H1 (cell line): ENCODE data around the gene DOCK9. TPM values are rescaled to one million over a fixed set of nuclear protein-coding genes. Genes with fewer than 3 reads are reported as not detected.

Experiments
- CTCF ChIA-PET: fragments of 300-600 bp; sonication (Branson Sonifier 250); formaldehyde crosslinking; loops from one replicate; lab custom pipeline; 2021; ENCODE audit not compliant: partially characterized antibody; lab: Charles Lee
- POLR2A ChIA-PET: fragments of 300-600 bp; sonication (Branson Sonifier 250); formaldehyde crosslinking; loops from one replicate; lab custom pipeline; 2021; ENCODE audit warnings: inconsistent platforms; ENCODE audit not compliant: partially characterized antibody; lab: Charles Lee
- DNase-seq, 2 experiments: peaks; one replicate each; pipeline versions ENCODE4 v3.0.0 to v3.0.0-alpha.2; 2010 to 2022; ENCODE audit warnings: low spot score in 2 of 2, low read depth in 1 of 2, mixed read lengths in 1 of 2
- FAIRE-seq: peaks from 2 replicates; lab custom pipeline; 2011; peaks lifted over from hg19 to GRCh38; lab: Jason Lieb, UNC
- H2AFZ ChIP-seq: 2 replicates; pipeline ENCODE4 v1.8.1; 2012; ENCODE audit warnings: low read length, inconsistent platforms
- H2AK5ac ChIP-seq: 2 replicates; pipeline ENCODE4 v1.6.1; 2013; ENCODE audit warnings: low read depth, low read length
- H2BK120ac ChIP-seq: replicated peaks from 2 replicates; pipeline ENCODE3; 2013; ENCODE audit warnings: low read depth, low read length, inconsistent platforms
- H2BK12ac ChIP-seq: 2 replicates; pipeline ENCODE4 v1.6.1; 2013; ENCODE audit warnings: low read depth, low read length
- H2BK15ac ChIP-seq: 2 replicates; pipeline ENCODE4 v1.6.1; 2013; ENCODE audit warnings: low read length
- H2BK20ac ChIP-seq: 2 replicates; pipeline ENCODE4 v1.6.1; 2013; ENCODE audit warnings: low read length
- H2BK5ac ChIP-seq: 2 replicates; pipeline ENCODE4 v1.6.1; 2013; ENCODE audit warnings: low read depth, low read length
- H3K14ac ChIP-seq: 2 replicates; pipeline ENCODE4 v1.6.1; 2013; ENCODE audit warnings: inconsistent platforms; ENCODE audit not compliant: insufficient read length
- H3K18ac ChIP-seq: 2 replicates; pipeline ENCODE4 v1.6.1; 2013; ENCODE audit warnings: low read length; ENCODE audit errors: extremely low read depth
- H3K23ac ChIP-seq: 2 replicates; pipeline ENCODE4 v1.6.1; 2013; ENCODE audit warnings: inconsistent platforms; ENCODE audit not compliant: insufficient read length
- H3K23me2 ChIP-seq: 2 replicates; pipeline ENCODE4 v1.6.1; 2013; ENCODE audit warnings: low read depth, low read length
- H3K27ac ChIP-seq: 2 replicates; pipeline ENCODE4 v1.6.1; 2011; ENCODE audit warnings: low read depth, low read length, inconsistent platforms
- H3K27me3 ChIP-seq, 4 experiments: replicated peaks in 1 of 4; 1 replicate in 1 of 4; 2 replicates in 3 of 4; pipeline versions ENCODE4 v1.6.1 to v1.8.1; 2011 to 2013; ENCODE audit warnings: low read length in 3 of 4, mild to moderate bottlenecking in 3 of 4, inconsistent platforms in 2 of 4, mixed read lengths in 2 of 4, moderate library complexity in 1 of 4; ENCODE audit not compliant: control insufficient read depth in 3 of 4, insufficient read depth in 3 of 4; ENCODE audit errors: extremely low read depth in 1 of 4
- H3K36me3 ChIP-seq, 4 experiments: 2 replicates each; pipeline versions ENCODE4 v1.6.1 to v1.8.1; 2011 to 2013; ENCODE audit warnings: mild to moderate bottlenecking in 4 of 4, low read length in 3 of 4, moderate library complexity in 2 of 4, control low read depth in 1 of 4, inconsistent platforms in 1 of 4; ENCODE audit not compliant: insufficient read depth in 4 of 4, control insufficient read depth in 2 of 4
- H3K4ac ChIP-seq: replicated peaks from 2 replicates; pipeline ENCODE3; 2013; ENCODE audit warnings: low read length, low read depth, mixed read lengths, inconsistent platforms; ENCODE audit not compliant: insufficient read length
- H3K4me1 ChIP-seq, 4 experiments: replicated peaks in 1 of 4; 1 replicate in 1 of 4; 2 replicates in 3 of 4; pipeline versions ENCODE4 v1.6.1 to v1.8.1; 2011 to 2013; ENCODE audit warnings: low read length in 3 of 4, inconsistent platforms in 2 of 4, mixed read lengths in 1 of 4; ENCODE audit not compliant: insufficient read depth in 4 of 4, control insufficient read depth in 3 of 4
- H3K4me2 ChIP-seq, 2 experiments: 2 replicates each; pipeline versions ENCODE4 v1.6.1 to v1.8.1; 2011 to 2013; ENCODE audit warnings: low read depth in 2 of 2, low read length in 2 of 2, control low read depth in 1 of 2, inconsistent platforms in 1 of 2, mild to moderate bottlenecking in 1 of 2; ENCODE audit not compliant: insufficient read depth in 1 of 2
- H3K4me3 ChIP-seq, 4 experiments: fragments of 200-600, 300-600 bp in 1 of 4; sonication (generic), shearing (Covaris generic), sonication (Bioruptor Twin) in 1 of 4; 2 replicates each; pipeline versions ENCODE4 v1.5.1 to v1.8.1; 2011 to 2016; ENCODE audit warnings: low read length in 4 of 4, low read depth in 3 of 4, control low read depth in 2 of 4, inconsistent platforms in 2 of 4, mild to moderate bottlenecking in 2 of 4, mixed read lengths in 1 of 4, moderate library complexity in 1 of 4; ENCODE audit not compliant: insufficient read depth in 2 of 4; ENCODE audit errors: extremely low read depth in 1 of 4
- H3K56ac ChIP-seq: replicated peaks from 2 replicates; pipeline ENCODE3; 2013; ENCODE audit warnings: low read depth, mild to moderate bottlenecking, mixed read lengths, low read length, inconsistent platforms; ENCODE audit not compliant: insufficient read length
- H3K79me1 ChIP-seq: 2 replicates; pipeline ENCODE4 v1.6.1; 2013; ENCODE audit warnings: low read depth, low read length, control low read depth
- H3K79me2 ChIP-seq, 2 experiments: 2 replicates each; pipeline versions ENCODE4 v1.6.1 to v1.8.1; 2012 to 2013; ENCODE audit warnings: low read length in 2 of 2, mild to moderate bottlenecking in 2 of 2, inconsistent platforms in 1 of 2; ENCODE audit not compliant: insufficient read depth in 2 of 2, control insufficient read depth in 1 of 2
- H3K9ac ChIP-seq, 4 experiments: replicated peaks in 1 of 4; 1 replicate in 1 of 4; 2 replicates in 3 of 4; pipeline versions ENCODE4 v1.6.1 to v1.8.1; 2011 to 2013; ENCODE audit warnings: low read depth in 3 of 4, low read length in 3 of 4, control low read depth in 2 of 4, mild to moderate bottlenecking in 2 of 4, moderate library complexity in 2 of 4, inconsistent platforms in 1 of 4; ENCODE audit errors: extremely low read depth in 1 of 4
- H3K9me3 ChIP-seq, 2 experiments: 2 replicates each; pipeline versions ENCODE4 v1.6.1 to v1.8.1; 2012 to 2013; ENCODE audit warnings: mild to moderate bottlenecking in 2 of 2, moderate library complexity in 2 of 2, control low read depth in 1 of 2, inconsistent platforms in 1 of 2, low read depth in 1 of 2, low read length in 1 of 2, mixed read lengths in 1 of 2; ENCODE audit not compliant: insufficient read depth in 2 of 2
- H4K20me1 ChIP-seq, 2 experiments: replicated peaks in 1 of 2; 2 replicates each; pipeline versions ENCODE3 to v1.8.1; 2011 to 2013; ENCODE audit warnings: inconsistent platforms in 2 of 2, low read length in 2 of 2, mild to moderate bottlenecking in 1 of 2; ENCODE audit not compliant: insufficient read depth in 2 of 2, control insufficient read depth in 1 of 2
- H4K5ac ChIP-seq: 2 replicates; pipeline ENCODE4 v1.6.1; 2013; ENCODE audit warnings: low read length, low read depth, mixed read lengths, inconsistent platforms; ENCODE audit not compliant: insufficient read length
- H4K8ac ChIP-seq: 2 replicates; pipeline ENCODE4 v1.8.0; 2013; ENCODE audit warnings: mild to moderate bottlenecking, moderate library complexity, low read length, inconsistent platforms; ENCODE audit not compliant: insufficient read depth; ENCODE audit errors: extremely low read depth
- H4K91ac ChIP-seq: replicated peaks from 2 replicates; pipeline ENCODE3; 2013; ENCODE audit warnings: low read length, mixed read lengths, inconsistent platforms; ENCODE audit not compliant: insufficient read length
- BCL11A ChIP-seq, 2 experiments: IDR thresholded peaks; one replicate each; pipeline ENCODE4 v1.6.1; 2011; ENCODE audit warnings: low read depth in 2 of 2, low read length in 2 of 2, mild to moderate bottlenecking in 2 of 2
- CHD1 ChIP-seq: IDR thresholded peaks from 2 replicates; pipeline ENCODE4 v1.6.1; 2012; ENCODE audit warnings: low read depth, low read length, improper control_type of control experiment
- GABPA ChIP-seq: IDR thresholded peaks from 2 replicates; pipeline ENCODE4 v1.6.1; 2011; ENCODE audit warnings: mild to moderate bottlenecking, low read length, moderate library complexity, borderline replicate concordance; ENCODE audit not compliant: insufficient read depth
- HDAC6 ChIP-seq: IDR thresholded peaks from one replicate; pipeline ENCODE4 v1.7.1; 2012; ENCODE audit warnings: low read depth, mild to moderate bottlenecking, inconsistent platforms, low read length, moderate library complexity
- KDM1A ChIP-seq: fragments of 200-600, 300-600 bp; sonication (generic); IDR thresholded peaks from 2 replicates; pipeline ENCODE4 v1.7.1; 2016; ENCODE audit warnings: mild to moderate bottlenecking, low read length, borderline replicate concordance
- POLR2A ChIP-seq, 2 experiments: IDR thresholded peaks; 1 replicate in 1 of 2; 2 replicates in 1 of 2; pipeline ENCODE4 v1.6.1; 2011; ENCODE audit warnings: low read depth in 2 of 2, low read length in 2 of 2, mild to moderate bottlenecking in 2 of 2; ENCODE audit errors: control extremely low read depth in 1 of 2
- POLR2AphosphoS5 ChIP-seq: IDR thresholded peaks from 2 replicates; pipeline ENCODE4 v1.6.1; 2011; ENCODE audit warnings: low read depth, low read length
- RAD21 ChIP-seq, 2 experiments: IDR thresholded peaks in 1 of 2; conservative IDR thresholded peaks in 1 of 2; 2 replicates each; pipeline ENCODE4 v1.6.1; 2011; ENCODE audit warnings: low read depth in 2 of 2, low read length in 2 of 2, improper control_type of control experiment in 1 of 2, inconsistent platforms in 1 of 2, mild to moderate bottlenecking in 1 of 2, moderate library complexity in 1 of 2
- SRF ChIP-seq: IDR thresholded peaks from 2 replicates; pipeline ENCODE4 v1.6.1; 2011; ENCODE audit warnings: mild to moderate bottlenecking, low read depth, low read length, moderate library complexity
- TAF7 ChIP-seq: optimal IDR thresholded peaks from 2 replicates; pipeline ENCODE3; 2011; ENCODE audit warnings: low read depth, mild to moderate bottlenecking, inconsistent platforms, low read length, moderate library complexity, borderline replicate concordance
- TBP ChIP-seq: IDR thresholded peaks from 2 replicates; pipeline ENCODE4 v1.6.1; 2011; ENCODE audit warnings: low read depth, low read length, improper control_type of control experiment
- TCF12 ChIP-seq: IDR thresholded peaks from 2 replicates; pipeline ENCODE4 v1.6.1; 2011; ENCODE audit warnings: low read depth, mild to moderate bottlenecking, low read length
- YY1 ChIP-seq: IDR thresholded peaks from 2 replicates; pipeline ENCODE4 v1.6.1; 2011; ENCODE audit warnings: low read depth, mild to moderate bottlenecking, low read length
- WGBS, 2 experiments: shearing (Covaris generic) in 1 of 2; methylation state at CpG; one replicate each; pipeline versions ENCODE4 v1.1.6 to v1.1.7; 2013 to 2015; ENCODE audit warnings: low lambda C conversion rate in 2 of 2, mixed read lengths in 2 of 2, inconsistent platforms in 1 of 2, low coverage in 1 of 2, missing lambda C conversion rate in 1 of 2; ENCODE audit not compliant: insufficient replicate concordance in 2 of 2, insufficient coverage in 1 of 2, insufficient read length in 1 of 2; ENCODE audit errors: extremely low coverage in 1 of 2, missing lambda C conversion rate in 1 of 2; 5-methylcytosine and 5-hydroxymethylcytosine counted together
- polyA plus RNA-seq, 7 experiments: library from polyadenylated mRNA; depleted of rRNA in 3 of 7; stranded (reverse) in 5 of 7; unstranded in 2 of 7; fragments of >200 nt in 5 of 7; fragments of 200-250 nt in 2 of 7; gene quantifications; 1 replicate in 5 of 7; 2 replicates in 1 of 7; 4 replicates in 1 of 7; pipeline versions ENCODE4 v1.2.1 to v1.2.3, GENCODE V29; 2011 to 2013; ENCODE audit warnings: missing spikeins in 2 of 7, mixed read lengths in 2 of 7
- total RNA-seq: library from RNA; stranded (reverse); fragmentation: NEBNext Ultra II Directional; extraction: Animal tissue kit (Norgen Biotek cat#: 25700); gene quantifications from 2 replicates; pipeline ENCODE4 v1.2.1, GENCODE V29; 2021

Gene DOCK9
- total and polyA plus RNA-seq, 2 of the 8 experiments (the other 6 are each of a cell fraction or from before 2014, with no cell fraction given) = 21.6 to 31.5 TPM

DNA sequence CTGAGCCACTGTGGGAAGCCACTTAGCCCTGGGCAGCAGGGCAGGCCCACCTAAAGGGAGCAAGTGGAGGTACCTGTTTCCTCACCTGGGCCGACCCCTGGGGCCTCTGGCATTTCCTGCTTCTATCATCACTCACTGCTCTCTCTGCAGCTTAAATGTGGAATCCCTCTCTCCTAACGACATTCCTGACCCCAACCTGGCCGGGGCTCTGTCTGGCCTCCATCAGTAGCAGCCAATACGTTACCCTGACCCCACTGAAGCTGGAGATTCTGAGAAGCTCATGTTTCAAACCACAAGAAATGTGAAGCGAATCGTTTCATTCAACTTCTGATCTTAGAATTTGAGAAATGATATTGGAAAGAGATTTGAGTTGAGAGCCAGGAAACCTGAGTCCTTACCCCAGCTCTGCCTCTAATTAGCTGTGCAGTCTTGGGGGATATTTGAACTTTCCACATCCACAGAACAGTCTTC is 39.9 kb downstream of the DOCK9 start:
- Histone ChIP-seq H3K27ac (peak overlapping the region; percentile 41; the same call in 1 of the 2 replicates), H3K27me3 (no peaks in the 10 kb centered on the region), H3K9me3 (peaks cover 6 to 9% of the 10 kb centered on the region in 2 experiments; a peak in 3 of 4 replicates), H3K36me3 (peaks cover 0 to 6% (median 0%) of the 10 kb centered on the region in 4 experiments; a peak in 2 of 8 replicates), H2BK20ac (no peak overlapping the region; the same call in 1 of the 2 replicates), H3K4ac (no peak overlapping the region), H2AFZ (0 out of 2 replicates have a peak overlapping the region, but pooled peaks have one; percentile 27), H4K91ac (no peak overlapping the region), H2BK120ac (peak overlapping the region; percentile 81), H2BK15ac (no peak overlapping the region), H4K20me1 (no peaks in the 10 kb centered on the region), H3K14ac (no peak overlapping the region), H3K56ac (no peak overlapping the region), H3K4me2 (peak overlapping the region; percentile 34 to 55), H3K18ac (peak overlapping the region; percentile 1; the same call in 1 of the 2 replicates), H3K9ac (no peak overlapping the region), H3K4me1 (peaks cover 1 to 16% (median 10%) of the 10 kb centered on the region in 4 experiments), H2AK5ac (no peak overlapping the region), H3K23ac (no peak overlapping the region), H3K23me2 (no peaks in the 10 kb centered on the region), H3K79me1 (no peaks in the 10 kb centered on the region), H4K8ac (no peak overlapping the region), H3K4me3 (peak overlapping the region in 1 of 4 experiments; percentile 25; a peak in 1 of 8 replicates), H3K79me2 (no peaks in the 10 kb centered on the region), H2BK5ac (peak overlapping the region; percentile 6; the same call in 1 of the 2 replicates), H4K5ac (peak overlapping the region; percentile 53), H2BK12ac (no peak overlapping the region; the same call in 1 of the 2 replicates)
- peak; percentile 65 to 76 for DNase-seq
- CTCF ChIA-PET = interaction anchor here (0.6 to 1.6 kb wide), 3 partner anchors 14 to 1358 kb away, joined by 3 to 5 read pairs (median 3); no protein-coding TSS in a partner anchor
- FAIRE-seq = peak; percentile 65
- 11% methylated on average over 6 of the region's 6 CpGs; no CpG with 5 or more reads in 1 of the 2 experiments for WGBS, 2 experiments
- POLR2A ChIA-PET = interaction anchor here (0.6 to 1.7 kb wide), 4 partner anchors 9 to 57 kb away, joined by 3 to 5 read pairs (median 3); no protein-coding TSS in a partner anchor
- no peak for TF ChIP-seq GABPA
- TF ChIP-seq HDAC6 = no peak
- TF ChIP-seq POLR2AphosphoS5 = 0 out of 2 replicates have a peak, but pooled peaks have one; percentile 28
- TF ChIP-seq CHD1 = no peak
- TF ChIP-seq TBP = 0 out of 2 replicates have a peak, but pooled peaks have one; percentile 52
- no peak for TF ChIP-seq SRF
- TF ChIP-seq KDM1A = no peak
- peak in 1 of 2 experiments; percentile 49; a peak in 1 of 3 replicates for TF ChIP-seq POLR2A (IDR thresholded peaks at IDR 0.05; ENCODE audit: control extremely low read depth in 1 of 2, low read depth in 2 of 2, low read length in 2 of 2)
- no peak for TF ChIP-seq TAF7
- peak in 1 of 2 experiments; percentile 17; a peak in 1 of 4 replicates for TF ChIP-seq RAD21 (IDR thresholded peaks at IDR 0.05 in 1 of 2, conservative IDR thresholded peaks at IDR 0.05 in 1 of 2; ENCODE audit: low read depth in 2 of 2, low read length in 2 of 2)
- TF ChIP-seq YY1 = peak; percentile 62; the same call in 1 of the 2 replicates
- no peak for TF ChIP-seq BCL11A (IDR thresholded peaks at IDR 0.05; ENCODE audit: low read depth in 2 of 2, low read length in 2 of 2)
- TF ChIP-seq TCF12 = 0 out of 2 replicates have a peak, but pooled peaks have one; percentile 77
